Measurements from ENCODE around the gene SLC39A8. TPM values are rescaled to one million over a fixed set of nuclear protein-coding genes. Genes with fewer than 3 reads are reported as not detected.

Gene SLC39A8
- total and polyA plus RNA-seq, 12 donors = 2.0 to 24.2 (median 8.2) TPM

GRCh38 chr4:102344520-102344953 lies 745 bp downstream of the SLC39A8 start:
- 0 to 1% (median 0%) methylated on average over 14 to 48 of the region's 48 CpGs for WGBS, 4 donors
- TF ChIP-seq POLR2A (IDR thresholded peaks at IDR 0.05) (peak in 1 of 2 donors; percentile 45), CTCF (IDR thresholded peaks at IDR 0.05) (no peak)
- peak; percentile 48 to 63 (median 54) for DNase-seq
- Histone ChIP-seq H3K36me3 (replicated peaks in 1 of 2) (no peaks in the 10 kb centered on the region), H3K27ac (peak overlapping the region in 4 of 5 donors; percentile 10 to 77 (median 56)), H3K4me1 (replicated peaks in 1 of 2) (peaks cover 0 to 14% of the 10 kb centered on the region in 2 donors), H3K27me3 (no peaks in the 10 kb centered on the region), H3K9me3 (replicated peaks in 1 of 3) (no peaks in the 10 kb centered on the region), H3K4me3 (peak overlapping the region in 3 of 4 donors; percentile 41 to 78 (median 68))
- intact Hi-C loops (cut with DNase I) = no loop called here

- DNase-seq = no peak
- Histone ChIP-seq H3K27me3 (no peaks in the 10 kb centered on the region), H3K9me3 (replicated peaks in 1 of 3) (no peaks in the 10 kb centered on the region), H3K36me3 (replicated peaks in 1 of 2) (no peaks in the 10 kb centered on the region), H3K4me1 (replicated peaks in 1 of 2) (peaks cover 0 to 14% of the 10 kb centered on the region in 2 donors), H3K4me3 (peak overlapping the region in 3 of 4 donors; percentile 41 to 78 (median 68)), H3K27ac (peak overlapping the region in 4 of 5 donors; percentile 10 to 77 (median 46))
- intact Hi-C loops (cut with DNase I) = no loop called here
- 3 to 8% (median 5%) methylated on average over 15 to 21 of the region's 21 CpGs for WGBS, 4 donors
- TF ChIP-seq CTCF (IDR thresholded peaks at IDR 0.05) (no peak), POLR2A (IDR thresholded peaks at IDR 0.05) (no peak)
Measured at GRCh38 chr4:102343964-102344519, 1.2 kb downstream of the SLC39A8 start.

GRCh38 chr4:102342404-102343074 lies 2.7 kb downstream of the SLC39A8 start:
- intact Hi-C loops (cut with DNase I) = no loop called here
- Histone ChIP-seq H3K27me3 (no peaks in the 10 kb centered on the region), H3K9me3 (replicated peaks in 1 of 3) (no peaks in the 10 kb centered on the region), H3K36me3 (replicated peaks in 1 of 2) (no peaks in the 10 kb centered on the region), H3K4me1 (replicated peaks in 1 of 2) (peaks cover 0 to 14% of the 10 kb centered on the region in 2 donors), H3K27ac (no peak overlapping the region), H3K4me3 (no peak overlapping the region)
- DNase-seq = no peak
- TF ChIP-seq CTCF (IDR thresholded peaks at IDR 0.05) (no peak), POLR2A (IDR thresholded peaks at IDR 0.05) (no peak)
- WGBS, 4 donors = 88 to 95% (median 91%) methylated on average over 3 of the region's 3 CpGs

- Histone ChIP-seq H3K27me3 (no peaks in the 10 kb centered on the region), H3K36me3 (replicated peaks in 1 of 2) (no peaks in the 10 kb centered on the region), H3K9me3 (replicated peaks in 1 of 3) (no peaks in the 10 kb centered on the region), H3K4me3 (no peak overlapping the region), H3K27ac (no peak overlapping the region), H3K4me1 (replicated peaks in 1 of 2) (peaks cover 0 to 14% of the 10 kb centered on the region in 2 donors)
- TF ChIP-seq CTCF (IDR thresholded peaks at IDR 0.05) = no peak
- no peak for TF ChIP-seq POLR2A (IDR thresholded peaks at IDR 0.05)
- no peak for DNase-seq
- intact Hi-C loops (cut with DNase I) = no loop called here
Measured at GRCh38 chr4:102341201-102341600, 4.1 kb downstream of the SLC39A8 start.

Measured in adrenal gland (tissue), 12 donors.